ENCODE results near the gene PIP4P1.

The PIP4P1 gene

DNA sequence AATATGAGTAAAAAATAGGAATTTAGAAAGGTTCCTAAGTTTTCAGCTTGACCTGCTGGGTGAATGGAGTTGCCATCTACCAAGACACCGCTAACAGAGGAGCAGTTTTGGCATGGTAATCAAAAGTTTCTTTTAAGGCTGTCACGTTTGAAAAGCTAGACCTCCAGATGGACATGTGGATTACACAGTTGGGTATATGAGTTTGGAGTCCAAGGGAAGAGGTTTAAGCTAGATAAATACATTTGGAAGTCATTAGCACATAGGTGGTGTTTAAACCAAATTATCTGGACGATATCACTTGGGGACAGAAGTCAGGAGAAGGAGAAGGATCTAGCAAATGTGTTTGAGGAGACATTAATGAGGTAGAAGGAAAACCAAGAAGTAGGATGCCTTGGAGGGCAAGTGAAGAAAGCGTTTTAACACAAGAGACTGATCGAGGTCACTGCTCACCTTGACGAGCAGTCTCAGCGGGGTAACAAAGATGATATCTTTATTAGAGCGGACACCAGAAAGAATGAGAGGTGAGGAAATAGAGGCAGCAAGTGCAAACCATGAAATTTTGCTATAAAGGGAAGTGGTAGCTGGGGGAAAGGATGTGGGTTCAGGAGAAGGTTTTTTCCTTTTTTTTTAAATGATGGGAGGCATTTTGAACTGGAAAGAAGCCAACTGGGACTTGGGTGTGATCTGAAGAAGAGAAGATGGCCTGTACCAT is 25.6 kb upstream of the PIP4P1 start:
- TF ChIP-seq GATA2 (IDR thresholded peaks at IDR 0.05; ENCODE audit: low read depth, low read length): no peak
- TF ChIP-seq GATA3 (IDR thresholded peaks at IDR 0.05; ENCODE audit: low read depth, low read length): no peak

DNA sequence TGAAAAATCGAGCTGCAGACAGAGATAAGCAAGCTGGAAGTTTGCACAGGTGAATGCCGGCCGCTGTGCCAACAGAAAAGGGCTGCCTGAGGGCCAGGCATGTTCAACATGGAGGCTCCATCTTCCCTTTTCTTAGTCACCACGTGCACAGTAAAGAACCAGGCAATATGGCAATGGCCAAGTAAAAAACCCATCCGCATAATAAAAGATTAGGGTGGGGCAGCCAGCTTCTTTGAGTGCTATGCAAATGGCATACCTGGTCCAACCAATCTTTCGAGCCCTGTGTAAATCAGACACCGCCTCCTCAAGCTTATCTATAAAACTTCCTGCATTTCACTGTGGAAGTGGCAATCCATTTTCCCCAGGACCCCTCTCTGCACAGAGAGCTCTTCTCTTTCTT is 24.7 kb upstream of the PIP4P1 start:
- TF ChIP-seq GATA2 (IDR thresholded peaks at IDR 0.05; ENCODE audit: low read depth, low read length) (no peak), GATA3 (IDR thresholded peaks at IDR 0.05; ENCODE audit: low read depth, low read length) (no peak)

DNA sequence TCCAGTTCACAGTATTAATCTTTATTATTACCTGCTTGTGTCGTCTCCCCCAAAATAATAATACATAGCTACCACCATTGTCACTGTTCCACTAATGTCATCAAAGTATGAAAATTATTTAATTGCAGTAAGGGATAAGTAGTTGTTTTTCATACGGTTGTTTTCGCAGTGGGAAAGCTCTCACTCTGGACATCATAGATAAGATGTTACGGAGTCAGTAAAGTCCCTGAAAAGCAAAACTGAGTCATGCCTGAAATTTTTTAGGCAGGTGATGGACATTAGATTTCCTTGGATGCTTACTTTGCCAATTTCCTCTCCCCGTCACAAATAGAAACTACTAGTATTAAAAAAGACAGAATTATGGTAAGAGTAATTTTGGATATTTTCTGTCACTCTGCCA is 21.1 kb upstream of the PIP4P1 start:
- TF ChIP-seq GATA3 (IDR thresholded peaks at IDR 0.05; ENCODE audit: low read depth, low read length) (no peak), GATA2 (IDR thresholded peaks at IDR 0.05; ENCODE audit: low read depth, low read length) (no peak)

DNA sequence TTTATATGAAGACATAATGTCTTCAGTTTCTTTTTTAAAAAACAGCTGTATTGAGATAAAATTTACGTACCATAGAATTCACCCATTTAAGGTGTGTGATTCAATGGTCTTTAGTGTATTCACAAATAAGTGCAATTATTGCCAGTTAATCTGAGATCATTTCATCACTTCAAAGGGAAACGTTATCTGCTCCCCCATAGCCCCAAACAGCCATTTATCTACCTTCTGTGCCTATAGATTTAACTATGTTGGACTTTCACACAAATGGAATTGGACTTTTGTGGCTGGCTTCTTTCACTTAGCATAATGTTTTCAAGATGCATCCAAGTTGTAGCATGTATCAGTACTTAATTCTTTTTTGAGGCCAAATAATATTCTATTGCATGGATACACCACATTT is 17.7 kb upstream of the PIP4P1 start:
- TF ChIP-seq GATA2 (IDR thresholded peaks at IDR 0.05; ENCODE audit: low read depth, low read length) (no peak), GATA3 (IDR thresholded peaks at IDR 0.05; ENCODE audit: low read depth, low read length) (no peak)

DNA sequence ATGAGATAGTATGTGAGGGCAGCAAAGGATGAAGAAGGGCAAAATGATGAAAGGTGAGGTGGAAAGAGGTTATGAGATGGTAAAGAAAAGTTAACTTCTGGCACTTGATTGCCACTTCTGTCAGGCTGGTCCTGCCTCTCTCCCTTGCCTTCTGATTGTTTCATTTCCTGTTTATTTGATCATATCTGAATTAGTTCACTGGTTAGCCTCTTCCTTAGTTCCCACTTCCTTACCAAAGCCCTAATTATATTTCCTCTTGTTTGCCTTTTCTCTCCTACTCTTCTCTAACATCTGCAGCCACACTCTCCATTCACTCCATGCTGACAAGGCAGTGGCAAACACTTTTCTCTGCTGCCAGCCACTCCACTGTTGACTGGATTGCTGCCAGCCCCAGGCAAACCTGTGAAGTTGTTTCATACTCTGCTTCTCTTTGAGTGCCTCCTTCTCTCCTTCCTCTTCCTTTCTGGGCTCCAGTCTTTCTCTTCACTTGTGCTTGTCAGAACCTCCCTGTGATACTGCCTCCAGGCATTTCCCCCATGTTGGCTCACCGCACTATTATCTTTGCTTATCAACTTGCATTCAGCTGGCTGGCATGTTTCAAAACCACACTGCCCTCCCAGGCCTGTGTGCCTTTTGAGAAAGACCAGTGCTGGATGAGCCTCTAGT is 16.1 kb upstream of the PIP4P1 start:
- TF ChIP-seq GATA2 (IDR thresholded peaks at IDR 0.05; ENCODE audit: low read depth, low read length) (peak; percentile 85), GATA3 (IDR thresholded peaks at IDR 0.05; ENCODE audit: low read depth, low read length) (0 out of 2 replicates have a peak, but pooled peaks have one; percentile 41)

DNA sequence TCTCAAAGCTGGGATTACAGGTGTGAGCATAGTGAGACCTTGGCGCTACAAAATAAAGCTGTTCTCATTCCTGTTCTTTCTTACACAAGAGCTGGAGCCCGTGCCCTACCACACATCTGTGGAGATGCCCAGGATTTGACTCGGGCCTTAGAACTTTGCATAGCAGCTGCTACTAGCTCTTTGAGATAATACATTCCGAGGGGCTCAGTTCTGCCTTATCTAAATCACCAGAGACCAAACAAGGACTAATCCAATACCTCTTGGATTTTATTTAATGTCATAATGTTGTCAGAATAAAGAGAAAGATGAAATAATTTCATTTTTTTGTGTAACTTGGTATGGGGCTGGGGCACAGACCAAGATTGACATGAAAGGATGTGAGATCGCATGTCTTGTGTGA is 15.5 kb upstream of the PIP4P1 start:
- TF ChIP-seq GATA2 (IDR thresholded peaks at IDR 0.05; ENCODE audit: low read depth, low read length): no peak
- no peak for TF ChIP-seq GATA3 (IDR thresholded peaks at IDR 0.05; ENCODE audit: low read depth, low read length)

DNA sequence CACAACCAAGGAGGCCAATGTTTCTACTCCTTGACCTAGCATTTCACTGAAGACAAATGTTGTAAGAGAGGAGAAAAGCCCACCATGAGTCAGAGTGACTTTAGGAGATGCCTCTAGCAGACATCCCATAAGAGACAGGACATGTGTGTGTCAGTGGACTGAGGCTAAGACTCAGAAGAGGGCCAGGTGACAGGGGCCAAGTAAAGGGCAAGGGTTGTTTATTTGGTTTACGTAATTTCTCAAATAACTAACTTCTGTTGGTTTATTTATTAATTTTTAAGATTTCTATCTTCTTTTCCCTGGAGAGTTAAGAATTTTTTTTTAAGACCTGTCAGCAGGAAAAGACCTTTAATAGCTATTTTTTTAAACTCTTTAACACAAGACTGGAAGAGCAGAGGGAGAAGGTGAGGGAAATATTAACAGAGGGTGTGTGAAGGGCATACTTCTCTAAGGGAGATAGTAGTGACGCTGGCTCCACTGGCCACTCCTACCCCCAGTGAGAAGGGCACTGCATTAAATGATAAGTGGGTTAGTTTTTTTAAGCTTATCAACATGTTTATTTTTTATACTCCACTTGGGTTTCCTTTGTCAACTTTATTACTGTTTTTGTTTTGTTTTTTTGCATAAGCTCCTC is 11.4 kb upstream of the PIP4P1 start:
- TF ChIP-seq GATA3 (IDR thresholded peaks at IDR 0.05; ENCODE audit: low read depth, low read length): no peak
- no peak for TF ChIP-seq GATA2 (IDR thresholded peaks at IDR 0.05; ENCODE audit: low read depth, low read length)

DNA sequence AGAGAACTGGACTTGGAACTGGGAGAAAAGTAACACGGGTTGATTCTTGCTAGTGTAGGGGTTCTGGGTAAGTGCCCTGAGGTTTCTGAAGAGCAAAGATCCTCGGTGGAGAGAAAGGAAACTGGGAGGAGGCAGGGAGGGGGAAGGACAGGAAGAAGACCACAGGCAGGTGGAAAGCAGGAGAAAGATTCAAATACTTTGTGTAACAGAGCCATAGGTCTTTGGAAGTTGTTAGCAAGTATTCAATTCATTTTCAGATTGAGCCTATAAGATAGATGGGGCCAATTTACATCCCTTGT is 9.3 kb upstream of the PIP4P1 start:
- TF ChIP-seq GATA2 (IDR thresholded peaks at IDR 0.05; ENCODE audit: low read depth, low read length): no peak
- no peak for TF ChIP-seq GATA3 (IDR thresholded peaks at IDR 0.05; ENCODE audit: low read depth, low read length)

DNA sequence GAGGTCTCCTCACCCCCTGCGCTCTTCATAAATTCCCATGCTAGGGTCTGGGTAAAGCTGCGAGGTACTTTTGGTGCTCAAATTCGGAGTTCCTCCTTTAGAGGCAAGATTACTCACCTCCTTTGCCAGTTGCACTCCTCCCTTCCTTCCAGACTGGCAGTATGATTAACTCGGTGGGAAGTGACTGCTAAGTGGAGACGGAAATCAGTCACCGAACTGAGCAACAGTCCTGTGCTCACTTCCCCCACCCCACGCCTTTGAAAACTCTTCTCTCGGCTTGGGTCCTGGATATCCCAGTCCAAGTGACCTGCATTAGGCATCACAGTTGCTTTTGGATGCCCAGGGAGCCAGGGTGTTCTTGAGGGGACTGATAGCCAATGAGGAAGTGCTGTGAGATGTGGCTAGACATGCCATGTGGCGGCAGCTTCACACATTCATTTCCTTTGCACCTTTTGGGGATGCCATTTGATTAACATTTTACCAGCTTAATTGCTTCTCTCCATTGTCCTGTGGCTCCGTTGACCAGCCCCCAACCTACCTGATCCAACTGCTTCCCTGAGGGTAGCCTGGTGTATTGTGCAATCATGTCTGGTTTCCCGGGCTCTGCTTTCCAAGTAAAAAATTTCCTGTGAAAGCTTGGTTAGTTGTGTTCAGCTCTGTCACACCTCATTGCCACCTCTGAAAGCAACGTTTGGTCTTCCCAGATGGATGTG is 8.8 kb upstream of the PIP4P1 start:
- TF ChIP-seq GATA2 (IDR thresholded peaks at IDR 0.05; ENCODE audit: low read depth, low read length) (no peak), GATA3 (IDR thresholded peaks at IDR 0.05; ENCODE audit: low read depth, low read length) (no peak)

DNA sequence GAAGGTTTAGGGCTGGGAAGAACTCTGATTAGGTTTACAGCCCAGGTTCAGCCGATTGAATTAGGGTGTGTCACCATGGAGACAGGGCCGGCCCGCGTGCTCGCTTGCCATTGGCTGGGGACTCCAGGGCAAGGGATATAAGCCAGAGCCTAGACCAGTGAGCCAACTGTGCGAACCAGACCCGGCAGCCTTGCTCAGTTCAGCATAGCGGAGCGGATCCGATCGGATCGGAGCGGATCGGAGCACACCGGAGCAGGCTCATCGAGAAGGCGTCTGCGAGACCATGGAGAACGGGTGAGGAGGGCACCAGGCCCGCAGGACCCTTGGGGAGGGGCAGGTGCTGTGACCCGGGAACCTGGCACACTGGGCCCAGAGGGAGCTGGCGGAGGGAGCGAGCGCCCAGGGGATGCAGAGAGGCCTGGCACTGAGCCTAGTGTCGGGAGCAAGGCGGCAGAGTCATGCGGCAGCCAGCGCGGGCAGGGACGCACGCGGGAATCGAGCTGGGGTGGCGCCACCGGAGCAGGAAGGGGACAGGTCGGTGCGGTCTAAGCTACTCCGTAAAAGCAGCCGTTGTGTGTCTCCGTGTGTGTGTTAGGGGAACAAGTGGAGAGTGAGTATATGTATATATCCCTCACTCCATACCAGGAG is 8.1 kb upstream of the PIP4P1 start, which contains the start of gene PNP:
PNP (plus strand) TSS at position 165 of the 648 bp plus-strand sequence; CDS start at position 284, 119 bp downstream.
- no peak for TF ChIP-seq GATA3 (IDR thresholded peaks at IDR 0.05; ENCODE audit: low read depth, low read length)
- TF ChIP-seq GATA2 (IDR thresholded peaks at IDR 0.05; ENCODE audit: low read depth, low read length): peak; percentile 32; the same call in 1 of the 2 replicates

DNA sequence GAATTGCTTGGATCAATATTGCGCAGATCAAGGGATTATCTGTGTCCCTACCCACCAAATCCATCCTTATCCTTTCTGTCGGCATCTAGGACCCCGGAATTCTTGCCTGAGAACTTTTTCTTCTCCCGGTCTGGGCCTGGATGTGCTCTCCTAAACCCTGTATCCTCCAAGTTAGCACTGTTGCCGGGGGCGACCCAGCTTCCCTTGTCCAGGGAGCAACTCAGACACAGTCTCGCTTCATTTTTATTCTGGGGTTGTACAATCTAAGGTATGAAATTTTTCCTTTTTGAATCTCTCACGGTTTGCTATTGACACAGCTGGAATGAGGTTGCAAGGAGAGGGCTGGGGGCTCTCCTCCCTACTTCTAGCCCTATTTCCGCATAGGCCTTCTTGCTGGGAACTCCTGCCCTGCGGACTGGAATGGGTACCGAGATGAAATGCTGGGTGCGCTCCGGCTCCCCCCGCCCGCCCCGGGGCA is 7.6 kb upstream of the PIP4P1 start:
- TF ChIP-seq GATA3 (IDR thresholded peaks at IDR 0.05; ENCODE audit: low read depth, low read length) (no peak), GATA2 (IDR thresholded peaks at IDR 0.05; ENCODE audit: low read depth, low read length) (no peak)

DNA sequence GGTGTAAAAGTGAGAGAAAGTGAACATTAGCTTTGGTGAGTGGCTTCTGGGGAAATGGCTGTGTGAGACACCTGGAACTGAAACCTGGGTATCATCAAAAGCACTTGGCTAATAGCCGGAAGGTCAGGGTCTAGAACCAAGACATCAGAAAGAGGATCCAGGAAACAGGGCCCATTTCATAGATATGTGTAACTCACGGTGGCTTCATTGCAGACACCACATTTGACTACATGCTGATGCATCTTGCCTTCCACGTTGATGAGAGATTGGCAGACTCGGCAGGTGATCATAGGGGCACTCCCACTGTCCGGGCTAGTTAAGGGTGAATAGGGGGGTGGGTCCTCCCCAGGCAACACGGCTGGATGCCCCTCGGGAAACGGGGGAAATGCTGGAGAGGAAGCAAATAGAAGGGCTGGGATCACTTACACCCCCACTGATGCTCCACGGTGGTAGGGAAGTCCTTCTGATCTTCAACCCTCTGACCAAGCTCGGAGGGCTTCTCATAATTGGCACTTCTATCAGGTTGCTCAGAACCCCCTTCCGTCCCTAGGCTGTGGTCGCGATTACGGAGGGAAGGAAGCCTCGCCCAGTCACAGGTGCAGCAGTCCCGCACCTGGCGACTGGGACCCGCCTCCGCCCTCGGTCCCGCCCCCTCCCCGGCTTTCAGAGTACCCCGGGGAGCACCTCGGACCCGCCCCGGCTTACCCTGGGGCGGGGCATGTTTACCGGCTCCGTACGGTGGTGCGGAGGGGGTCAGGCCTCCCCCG is 593 bp downstream of the PIP4P1 start:
- TF ChIP-seq GATA2 (IDR thresholded peaks at IDR 0.05; ENCODE audit: low read depth, low read length) (no peak), GATA3 (IDR thresholded peaks at IDR 0.05; ENCODE audit: low read depth, low read length) (no peak)
